WTC11 (cell line): Measurements from ENCODE around the gene C11orf54. TPM values are rescaled to one million over a fixed set of nuclear protein-coding genes. Genes with fewer than 3 reads are reported as not detected.
A peak's percentile ranks its signal among the peaks of the same experiment; 100 is the strongest.

ENCODE experiments used
- ATAC-seq: fragments of 200-7000 bp; cut with Tn5 transposase; 2 replicates; pipeline ENCODE4 v1.10.0; 2021; ENCODE audit warnings: mild to moderate bottlenecking, moderate library complexity
- CTCF ChIA-PET: fragments of 300-600 bp; sonication (Branson Sonifier 250); formaldehyde crosslinking; loops from one replicate; lab custom pipeline; 2021; ENCODE audit warnings: antibody characterized with exemption; lab: Charles Lee
- POLR2A ChIA-PET: fragments of 350-600 bp; sonication (Branson Sonifier 250); formaldehyde crosslinking; loops from one replicate; lab custom pipeline; 2021; ENCODE audit warnings: antibody characterized with exemption; lab: Charles Lee
- DNase-seq: peaks from one replicate; pipeline ENCODE4 v3.0.0; 2021; ENCODE audit warnings: low spot score
- H3K27ac Mint-ChIP-seq: 2 replicates; pipeline ENCODE4 v1.8.0; 2021; ENCODE audit warnings: mixed read lengths
- H3K27me3 Mint-ChIP-seq: 2 replicates; pipeline ENCODE4 v1.8.0; 2021; ENCODE audit warnings: low read depth, mild to moderate bottlenecking, moderate library complexity, mixed read lengths
- H3K36me3 Mint-ChIP-seq: 2 replicates; pipeline ENCODE4 v1.8.0; 2021; ENCODE audit warnings: mixed read lengths
- H3K4me1 Mint-ChIP-seq: 2 replicates; pipeline ENCODE4 v1.8.0; 2022; ENCODE audit warnings: mixed read lengths
- H3K4me3 Mint-ChIP-seq: 2 replicates; pipeline ENCODE4 v1.8.0; 2021; ENCODE audit warnings: mild to moderate bottlenecking, moderate library complexity, mixed read lengths
- H3K9me3 Mint-ChIP-seq: 2 replicates; pipeline ENCODE4 v1.8.0; 2021; ENCODE audit warnings: mixed read lengths
- ATF1 ChIP-seq: sonication (generic); formaldehyde crosslinking; IDR thresholded peaks from 2 replicates; pipeline ENCODE4 v1.8.1; 2023; ENCODE audit warnings: mild to moderate bottlenecking, moderate library complexity, missing genetic modification reagents
- ATF2 ChIP-seq: sonication (generic); formaldehyde crosslinking; IDR thresholded peaks from 2 replicates; pipeline ENCODE4 v1.8.1; 2022; ENCODE audit warnings: low read depth, missing genetic modification reagents, borderline replicate concordance
- ELF4 ChIP-seq: sonication (generic); formaldehyde crosslinking; IDR thresholded peaks from 2 replicates; pipeline ENCODE4 v1.8.1; 2022; ENCODE audit warnings: low read depth, mild to moderate bottlenecking, moderate library complexity, missing genetic modification reagents
- EMX1 ChIP-seq: fragments of 250-450 bp; sonication (Bioruptor Pico); IDR thresholded peaks from 2 replicates; pipeline ENCODE4 v1.8.0; 2021; ENCODE audit warnings: mild to moderate bottlenecking
- ERG ChIP-seq: fragments of 250-450 bp; sonication (Bioruptor Pico); IDR thresholded peaks from 2 replicates; pipeline ENCODE4 v1.8.0; 2021; ENCODE audit warnings: mild to moderate bottlenecking
- IRF2 ChIP-seq: sonication (generic); formaldehyde crosslinking; IDR thresholded peaks from 2 replicates; pipeline ENCODE4 v1.8.0; 2022; ENCODE audit warnings: low read depth, missing genetic modification reagents, borderline replicate concordance
- NFATC4 ChIP-seq: fragments of 250-450 bp; sonication (Bioruptor Pico); IDR thresholded peaks from 2 replicates; pipeline ENCODE4 v1.9.0; 2021; ENCODE audit warnings: mild to moderate bottlenecking
- NFE2L1 ChIP-seq: sonication (generic); formaldehyde crosslinking; IDR thresholded peaks from 2 replicates; pipeline ENCODE4 v1.8.1; 2023; ENCODE audit warnings: missing genetic modification reagents
- SMAD3 ChIP-seq: sonication (generic); formaldehyde crosslinking; IDR thresholded peaks from 2 replicates; pipeline ENCODE4 v1.8.0; 2022; ENCODE audit warnings: missing genetic modification reagents, mild to moderate bottlenecking, borderline replicate concordance
- TEAD1 ChIP-seq: sonication (generic); formaldehyde crosslinking; IDR thresholded peaks from 2 replicates; pipeline ENCODE4 v1.8.0; 2022; ENCODE audit warnings: mild to moderate bottlenecking, missing genetic modification reagents
- USF2 ChIP-seq: sonication (generic); formaldehyde crosslinking; IDR thresholded peaks from 2 replicates; pipeline ENCODE4 v1.8.1; 2023; ENCODE audit warnings: mild to moderate bottlenecking, missing genetic modification reagents, moderate library complexity
- ZBTB21 ChIP-seq: sonication (generic); formaldehyde crosslinking; IDR thresholded peaks from 2 replicates; pipeline ENCODE4 v1.8.1; 2023; ENCODE audit warnings: mild to moderate bottlenecking, missing genetic modification reagents, borderline replicate concordance
- ZBTB43 ChIP-seq: sonication (generic); formaldehyde crosslinking; IDR thresholded peaks from 2 replicates; pipeline ENCODE4 v1.8.1; 2023; ENCODE audit warnings: mild to moderate bottlenecking, missing genetic modification reagents
- ZMAT4 ChIP-seq: fragments of 250-450 bp; sonication (Bioruptor Pico); IDR thresholded peaks from 2 replicates; pipeline ENCODE4 v1.9.0; 2021; ENCODE audit warnings: mild to moderate bottlenecking
- ZNF281 ChIP-seq: sonication (generic); formaldehyde crosslinking; IDR thresholded peaks from 2 replicates; pipeline ENCODE4 v1.8.0; 2023; ENCODE audit warnings: mild to moderate bottlenecking, missing genetic modification reagents
- ZNF425 ChIP-seq: fragments of 250-450 bp; sonication (Bioruptor Pico); conservative IDR thresholded peaks from 2 replicates; pipeline ENCODE4 v1.9.0; 2021; ENCODE audit warnings: mild to moderate bottlenecking
- ZNF532 ChIP-seq: fragments of 250-450 bp; sonication (Bioruptor Pico); IDR thresholded peaks from 2 replicates; pipeline ENCODE4 v1.9.0; 2021; ENCODE audit warnings: mild to moderate bottlenecking, borderline replicate concordance
- ZNF671 ChIP-seq: fragments of 250-450 bp; sonication (Bioruptor Pico); IDR thresholded peaks from 2 replicates; pipeline ENCODE4 v1.8.0; 2021; ENCODE audit warnings: mild to moderate bottlenecking
- total RNA-seq: library from RNA; stranded (reverse); gene quantifications from 3 replicates; pipeline ENCODE4 v1.2.3, GENCODE V29; 2021

C11orf54 gene
- total RNA-seq, 1 experiment from 2014 or later, result 25.4 TPM

GRCh38 chr11:93727985-93728791 lies 13.3 kb upstream of the C11orf54 start (continued):
- TF ChIP-seq EMX1 (CRISPR knock-in tag), result peak; percentile 61; the same call in 1 of the 2 replicates
- TF ChIP-seq USF2, result no peak
- no peak for TF ChIP-seq ZBTB43
- TF ChIP-seq ATF1 (CRISPR knock-in tag), result no peak
- no peak for TF ChIP-seq ZNF281 (CRISPR knock-in tag)
- TF ChIP-seq ZNF425, result peak; percentile 53
- TF ChIP-seq TEAD1, result no peak
- no peak for TF ChIP-seq ZBTB21 (CRISPR knock-in tag)
- TF ChIP-seq ERG (CRISPR knock-in tag), result peak; percentile 89
- no peak for TF ChIP-seq SMAD3 (CRISPR knock-in tag)
- no peak for TF ChIP-seq ATF2 (CRISPR knock-in tag)
- 0 out of 2 replicates have a peak, but pooled peaks have one; percentile 34 for TF ChIP-seq ZMAT4

- POLR2A ChIA-PET, result interaction anchor here (0.7 to 2.4 kb wide), 3 partner anchors 11 to 55 kb away, joined by 3 to 15 read pairs (median 7); partner anchors contain the start of genes C11orf54, MED17 and TAF1D
- H3K36me3 Mint-ChIP-seq, result peaks cover 79% of the 10 kb centered on the region
- ATAC-seq, result peak; percentile 15
- CTCF ChIA-PET, result interaction anchor here (0.6 to 1.0 kb wide), 2 partner anchors 11 to 494 kb away, joined by 3 to 6 read pairs; no protein-coding TSS in a partner anchor
- H3K27ac Mint-ChIP-seq, result peak overlapping the region; percentile 93
- no peaks in the 10 kb centered on the region for H3K4me1 Mint-ChIP-seq
- H3K27me3 Mint-ChIP-seq, result no peaks in the 10 kb centered on the region
- no peaks in the 10 kb centered on the region for H3K9me3 Mint-ChIP-seq
- no peak overlapping the region for H3K4me3 Mint-ChIP-seq
- DNase-seq, result no peak
- peak; percentile 24; the same call in 1 of the 2 replicates for TF ChIP-seq ZNF532 (CRISPR knock-in tag)
- no peak for TF ChIP-seq IRF2 (CRISPR knock-in tag)
- TF ChIP-seq ELF4 (CRISPR knock-in tag), result no peak
- no peak for TF ChIP-seq NFE2L1
- peak; percentile 11; the same call in 1 of the 2 replicates for TF ChIP-seq NFATC4 (CRISPR knock-in tag)
- peak; percentile 83 for TF ChIP-seq ZNF671
- TF ChIP-seq ERG (CRISPR knock-in tag), result peak; percentile 42; the same call in 1 of the 2 replicates
Observed at GRCh38 chr11:93728792-93729128, 12.7 kb upstream of the C11orf54 start.
